Measurements from ENCODE around the gene CELA2B. TPM values are rescaled to one million over a fixed set of nuclear protein-coding genes. Genes with fewer than 3 reads are reported as not detected.

The CELA2B gene
- total and polyA plus RNA-seq, 9 of the 15 experiments (the other 6 are each of a cell fraction or from before 2014, with no cell fraction given): 0.25 to 2.1 (median 0.38) TPM; not detected in 5

DNA sequence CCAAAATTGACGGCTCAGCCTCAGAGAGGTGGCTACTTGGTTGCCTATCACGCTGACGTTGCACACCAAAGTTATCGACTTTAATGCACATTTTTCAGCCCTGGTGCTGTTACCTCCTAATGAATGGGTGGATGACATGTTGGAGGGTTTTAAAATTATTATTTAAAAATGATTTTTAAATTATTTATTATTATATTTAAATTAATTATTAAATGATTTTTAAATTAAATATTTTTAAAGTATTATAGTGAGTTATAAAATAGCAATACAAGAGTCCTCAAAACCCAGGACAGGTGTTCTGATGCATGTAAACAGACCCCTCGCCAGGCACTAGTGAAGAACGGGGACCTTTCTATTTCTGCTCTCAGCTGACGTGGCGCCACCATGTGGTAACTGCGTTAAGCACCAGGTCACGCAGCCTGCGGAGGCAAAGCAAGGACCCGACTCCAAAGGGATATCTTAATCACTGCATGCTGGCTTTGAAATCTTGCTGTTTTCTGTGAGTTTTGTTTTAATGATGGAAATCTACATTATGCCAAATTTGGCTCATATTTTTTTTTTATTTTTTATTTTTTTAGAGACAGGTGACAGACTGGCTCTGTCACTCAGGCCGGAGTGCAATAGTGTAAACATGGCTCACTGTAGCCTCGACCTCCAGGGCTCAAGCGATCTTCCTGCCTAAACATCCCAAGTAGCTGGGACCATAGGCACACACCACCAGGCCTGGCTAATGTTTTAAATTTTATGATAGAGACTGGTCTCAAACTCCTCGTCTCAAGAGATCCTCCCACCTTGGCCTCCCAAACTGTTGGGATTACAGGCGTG, 25.5 kb downstream of the CELA2B start (continued):
- TF ChIP-seq, protein P1, sequence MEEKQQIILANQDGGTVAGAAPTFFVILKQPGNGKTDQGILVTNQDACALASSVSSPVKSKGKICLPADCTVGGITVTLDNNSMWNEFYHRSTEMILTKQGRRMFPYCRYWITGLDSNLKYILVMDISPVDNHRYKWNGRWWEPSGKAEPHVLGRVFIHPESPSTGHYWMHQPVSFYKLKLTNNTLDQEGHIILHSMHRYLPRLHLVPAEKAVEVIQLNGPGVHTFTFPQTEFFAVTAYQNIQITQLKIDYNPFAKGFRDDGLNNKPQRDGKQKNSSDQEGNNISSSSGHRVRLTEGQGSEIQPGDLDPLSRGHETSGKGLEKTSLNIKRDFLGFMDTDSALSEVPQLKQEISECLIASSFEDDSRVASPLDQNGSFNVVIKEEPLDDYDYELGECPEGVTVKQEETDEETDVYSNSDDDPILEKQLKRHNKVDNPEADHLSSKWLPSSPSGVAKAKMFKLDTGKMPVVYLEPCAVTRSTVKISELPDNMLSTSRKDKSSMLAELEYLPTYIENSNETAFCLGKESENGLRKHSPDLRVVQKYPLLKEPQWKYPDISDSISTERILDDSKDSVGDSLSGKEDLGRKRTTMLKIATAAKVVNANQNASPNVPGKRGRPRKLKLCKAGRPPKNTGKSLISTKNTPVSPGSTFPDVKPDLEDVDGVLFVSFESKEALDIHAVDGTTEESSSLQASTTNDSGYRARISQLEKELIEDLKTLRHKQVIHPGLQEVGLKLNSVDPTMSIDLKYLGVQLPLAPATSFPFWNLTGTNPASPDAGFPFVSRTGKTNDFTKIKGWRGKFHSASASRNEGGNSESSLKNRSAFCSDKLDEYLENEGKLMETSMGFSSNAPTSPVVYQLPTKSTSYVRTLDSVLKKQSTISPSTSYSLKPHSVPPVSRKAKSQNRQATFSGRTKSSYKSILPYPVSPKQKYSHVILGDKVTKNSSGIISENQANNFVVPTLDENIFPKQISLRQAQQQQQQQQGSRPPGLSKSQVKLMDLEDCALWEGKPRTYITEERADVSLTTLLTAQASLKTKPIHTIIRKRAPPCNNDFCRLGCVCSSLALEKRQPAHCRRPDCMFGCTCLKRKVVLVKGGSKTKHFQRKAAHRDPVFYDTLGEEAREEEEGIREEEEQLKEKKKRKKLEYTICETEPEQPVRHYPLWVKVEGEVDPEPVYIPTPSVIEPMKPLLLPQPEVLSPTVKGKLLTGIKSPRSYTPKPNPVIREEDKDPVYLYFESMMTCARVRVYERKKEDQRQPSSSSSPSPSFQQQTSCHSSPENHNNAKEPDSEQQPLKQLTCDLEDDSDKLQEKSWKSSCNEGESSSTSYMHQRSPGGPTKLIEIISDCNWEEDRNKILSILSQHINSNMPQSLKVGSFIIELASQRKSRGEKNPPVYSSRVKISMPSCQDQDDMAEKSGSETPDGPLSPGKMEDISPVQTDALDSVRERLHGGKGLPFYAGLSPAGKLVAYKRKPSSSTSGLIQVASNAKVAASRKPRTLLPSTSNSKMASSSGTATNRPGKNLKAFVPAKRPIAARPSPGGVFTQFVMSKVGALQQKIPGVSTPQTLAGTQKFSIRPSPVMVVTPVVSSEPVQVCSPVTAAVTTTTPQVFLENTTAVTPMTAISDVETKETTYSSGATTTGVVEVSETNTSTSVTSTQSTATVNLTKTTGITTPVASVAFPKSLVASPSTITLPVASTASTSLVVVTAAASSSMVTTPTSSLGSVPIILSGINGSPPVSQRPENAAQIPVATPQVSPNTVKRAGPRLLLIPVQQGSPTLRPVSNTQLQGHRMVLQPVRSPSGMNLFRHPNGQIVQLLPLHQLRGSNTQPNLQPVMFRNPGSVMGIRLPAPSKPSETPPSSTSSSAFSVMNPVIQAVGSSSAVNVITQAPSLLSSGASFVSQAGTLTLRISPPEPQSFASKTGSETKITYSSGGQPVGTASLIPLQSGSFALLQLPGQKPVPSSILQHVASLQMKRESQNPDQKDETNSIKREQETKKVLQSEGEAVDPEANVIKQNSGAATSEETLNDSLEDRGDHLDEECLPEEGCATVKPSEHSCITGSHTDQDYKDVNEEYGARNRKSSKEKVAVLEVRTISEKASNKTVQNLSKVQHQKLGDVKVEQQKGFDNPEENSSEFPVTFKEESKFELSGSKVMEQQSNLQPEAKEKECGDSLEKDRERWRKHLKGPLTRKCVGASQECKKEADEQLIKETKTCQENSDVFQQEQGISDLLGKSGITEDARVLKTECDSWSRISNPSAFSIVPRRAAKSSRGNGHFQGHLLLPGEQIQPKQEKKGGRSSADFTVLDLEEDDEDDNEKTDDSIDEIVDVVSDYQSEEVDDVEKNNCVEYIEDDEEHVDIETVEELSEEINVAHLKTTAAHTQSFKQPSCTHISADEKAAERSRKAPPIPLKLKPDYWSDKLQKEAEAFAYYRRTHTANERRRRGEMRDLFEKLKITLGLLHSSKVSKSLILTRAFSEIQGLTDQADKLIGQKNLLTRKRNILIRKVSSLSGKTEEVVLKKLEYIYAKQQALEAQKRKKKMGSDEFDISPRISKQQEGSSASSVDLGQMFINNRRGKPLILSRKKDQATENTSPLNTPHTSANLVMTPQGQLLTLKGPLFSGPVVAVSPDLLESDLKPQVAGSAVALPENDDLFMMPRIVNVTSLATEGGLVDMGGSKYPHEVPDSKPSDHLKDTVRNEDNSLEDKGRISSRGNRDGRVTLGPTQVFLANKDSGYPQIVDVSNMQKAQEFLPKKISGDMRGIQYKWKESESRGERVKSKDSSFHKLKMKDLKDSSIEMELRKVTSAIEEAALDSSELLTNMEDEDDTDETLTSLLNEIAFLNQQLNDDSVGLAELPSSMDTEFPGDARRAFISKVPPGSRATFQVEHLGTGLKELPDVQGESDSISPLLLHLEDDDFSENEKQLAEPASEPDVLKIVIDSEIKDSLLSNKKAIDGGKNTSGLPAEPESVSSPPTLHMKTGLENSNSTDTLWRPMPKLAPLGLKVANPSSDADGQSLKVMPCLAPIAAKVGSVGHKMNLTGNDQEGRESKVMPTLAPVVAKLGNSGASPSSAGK (IDR thresholded peaks at IDR 0.05): no peak
- no peak for TF ChIP-seq ZBTB40 (IDR thresholded peaks at IDR 0.05)
- no peak for TF ChIP-seq ZBTB40 (CRISPR knock-in tag; IDR thresholded peaks at IDR 0.05)
- TF ChIP-seq PPARD (CRISPR knock-in tag; IDR thresholded peaks at IDR 0.05): no peak
- no peak for TF ChIP-seq SMARCC2 (IDR thresholded peaks at IDR 0.05; ENCODE audit: low read depth)
- no peak for TF ChIP-seq ZNF224 (CRISPR knock-in tag; IDR thresholded peaks at IDR 0.05)
